Anterior cingulate cortex (tissue), 58 donors: ENCODE measurements around the gene AFAP1L2.

Source experiments
- DNase-seq, 58 donors: peaks; one replicate each; lab custom pipeline; 2025; lab: John Stamatoyannopoulos, UW

AFAP1L2 gene

GRCh38 chr10:114255227-114255626, 149.1 kb downstream of the AFAP1L2 start:
- peak in 1 of 58 donors; percentile 31 for DNase-seq

- DNase-seq = no peak
These were observed 151.4 kb downstream of the AFAP1L2 start for GRCh38 chr10:114252883-114253282.

- DNase-seq = peak in 2 of 58 donors; percentile 6 to 9
These were observed 152.2 kb downstream of the AFAP1L2 start for GRCh38 chr10:114252092-114252491.

GRCh38 chr10:114250716-114251115, 153.6 kb downstream of the AFAP1L2 start:
- no peak for DNase-seq

- no peak for DNase-seq
These were observed 154.1 kb downstream of the AFAP1L2 start for GRCh38 chr10:114250236-114250635.

GRCh38 chr10:114246679-114247305, 157.5 kb downstream of the AFAP1L2 start:
- DNase-seq = no peak

- no peak for DNase-seq
These were observed 159.0 kb downstream of the AFAP1L2 start for GRCh38 chr10:114245121-114245791.
